H1 (cell line): Measurements from ENCODE around the gene MPND. TPM values are rescaled to one million over a fixed set of nuclear protein-coding genes. Genes with fewer than 3 reads are reported as not detected.
A peak's percentile ranks its signal among the peaks of the same experiment; 100 is the strongest.

ENCODE experiments used
- CBX5 ChIP-seq: fragments of 300-800, 300-1000 bp; sonication (generic); IDR thresholded peaks from 2 replicates; pipeline ENCODE4 v1.7.1; 2016; ENCODE audit warnings: antibody characterized with exemption, low read length, low read depth
- CHD7 ChIP-seq: fragments of 300-600 bp; sonication (generic); IDR thresholded peaks from 2 replicates; pipeline ENCODE4 v1.7.1; 2012; ENCODE audit warnings: low read length, moderate library complexity, mild to moderate bottlenecking, inconsistent platforms; ENCODE audit not compliant: insufficient replicate concordance
- CREB1 ChIP-seq: IDR thresholded peaks from 2 replicates; pipeline ENCODE4 v1.6.1; 2012; ENCODE audit warnings: inconsistent platforms
- CTBP2 ChIP-seq: IDR thresholded peaks from 2 replicates; pipeline ENCODE4 v1.7.0; 2011; ENCODE audit warnings: borderline replicate concordance, mild to moderate bottlenecking, moderate library complexity, mixed read lengths, low read length; ENCODE audit not compliant: insufficient read depth, insufficient read length
- EP300 ChIP-seq, 2 experiments: IDR thresholded peaks; 1 replicate in 1 of 2; 2 replicates in 1 of 2; pipeline ENCODE4 v1.6.1; 2011 to 2012; ENCODE audit warnings: low read depth in 2 of 2, low read length in 2 of 2, mild to moderate bottlenecking in 2 of 2, borderline replicate concordance in 1 of 2, inconsistent platforms in 1 of 2, moderate library complexity in 1 of 2
- JUN ChIP-seq: IDR thresholded peaks from 2 replicates; pipeline ENCODE4 v1.6.1; 2011; ENCODE audit warnings: low read depth, mild to moderate bottlenecking, improper control_type of control experiment, low read length
- NANOG ChIP-seq: IDR thresholded peaks from 2 replicates; pipeline ENCODE4 v1.6.1; 2011; ENCODE audit warnings: low read length, low read depth, mild to moderate bottlenecking, inconsistent platforms; ENCODE audit not compliant: insufficient read depth, poor library complexity, severe bottlenecking
- POLR2A ChIP-seq, 2 experiments: IDR thresholded peaks; 1 replicate in 1 of 2; 2 replicates in 1 of 2; pipeline ENCODE4 v1.6.1; 2011; ENCODE audit warnings: low read depth in 2 of 2, low read length in 2 of 2, mild to moderate bottlenecking in 2 of 2; ENCODE audit errors: control extremely low read depth in 1 of 2
- POLR2AphosphoS5 ChIP-seq: IDR thresholded peaks from 2 replicates; pipeline ENCODE4 v1.6.1; 2011; ENCODE audit warnings: low read depth, low read length
- SP4 ChIP-seq: IDR thresholded peaks from 2 replicates; pipeline ENCODE4 v1.6.1; 2012; ENCODE audit warnings: low read length, inconsistent platforms
- TAF1 ChIP-seq: IDR thresholded peaks from 2 replicates; pipeline ENCODE4 v1.6.1; 2011; ENCODE audit warnings: mild to moderate bottlenecking, low read depth, low read length
- polyA plus RNA-seq, 7 experiments: library from polyadenylated mRNA; depleted of rRNA in 3 of 7; stranded (reverse) in 5 of 7; unstranded in 2 of 7; fragments of >200 nt in 5 of 7; fragments of 200-250 nt in 2 of 7; gene quantifications; 1 replicate in 5 of 7; 2 replicates in 1 of 7; 4 replicates in 1 of 7; pipeline versions ENCODE4 v1.2.1 to v1.2.3, GENCODE V29; 2011 to 2013; ENCODE audit warnings: missing spikeins in 2 of 7, mixed read lengths in 2 of 7
- total RNA-seq: library from RNA; stranded (reverse); fragmentation: NEBNext Ultra II Directional; extraction: Animal tissue kit (Norgen Biotek cat#: 25700); gene quantifications from 2 replicates; pipeline ENCODE4 v1.2.1, GENCODE V29; 2021

MPND gene
- total and polyA plus RNA-seq, 2 of the 8 experiments (the other 6 are each of a cell fraction or from before 2014, with no cell fraction given) = 22.9 to 27.7 TPM

DNA sequence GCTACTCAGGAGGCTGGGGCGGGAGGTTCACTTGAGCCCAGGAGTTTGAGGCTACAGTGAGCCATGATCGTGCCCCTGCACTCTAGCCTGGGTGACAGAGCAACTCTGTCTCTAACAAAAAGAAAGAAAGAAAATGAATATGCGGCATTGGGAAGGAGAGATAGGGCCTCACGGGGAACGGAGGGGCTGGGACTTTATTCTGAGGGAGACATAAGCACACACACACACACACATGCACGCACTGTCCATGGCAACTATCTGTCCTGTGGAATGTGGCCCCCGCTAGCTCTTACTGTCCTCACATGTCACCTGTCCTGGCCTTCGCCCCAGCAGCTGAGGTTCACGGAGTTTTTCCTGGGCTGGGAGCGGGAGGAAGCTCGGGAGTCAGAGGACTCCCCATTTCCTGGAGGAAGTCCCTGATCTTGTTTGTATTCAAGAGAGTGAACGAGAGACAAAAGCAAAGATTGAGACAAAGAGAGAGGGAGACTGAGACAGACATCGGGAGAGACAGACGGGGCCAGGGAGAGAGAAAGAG lies 5.4 kb upstream of the MPND start (continued):
- TF ChIP-seq EP300 (IDR thresholded peaks at IDR 0.05; ENCODE audit: borderline replicate concordance in 1 of 2, low read depth in 2 of 2, low read length in 2 of 2) (no peak), POLR2A (IDR thresholded peaks at IDR 0.05; ENCODE audit: control extremely low read depth in 1 of 2, low read depth in 2 of 2, low read length in 2 of 2) (peak in 1 of 2 experiments; percentile 42; a peak in 1 of 3 replicates), TAF1 (0 out of 2 replicates have a peak, but pooled peaks have one; percentile 5), NANOG (no peak), SP4 (no peak), POLR2AphosphoS5 (no peak), CBX5 (no peak), CHD7 (no peak), JUN (no peak), CTBP2 (no peak), CREB1 (no peak)
